Adipocyte (in vitro differentiated cells): Measurements from ENCODE around the gene DNAJC6.

Experiments used
- DNase-seq: peaks from one replicate; pipeline ENCODE4 v3.0.0-alpha.2; 2015; ENCODE audit warnings: low read depth
- H3K27me3 ChIP-seq: replicated peaks from 2 replicates; pipeline ENCODE4 v1.7.0; 2013; ENCODE audit warnings: mild to moderate bottlenecking, low read length, moderate library complexity; ENCODE audit not compliant: control insufficient read depth, insufficient read depth
- H3K36me3 ChIP-seq: 2 replicates; pipeline ENCODE4 v1.7.0; 2013; ENCODE audit warnings: low read length, mild to moderate bottlenecking, moderate library complexity; ENCODE audit not compliant: control insufficient read depth, insufficient read depth, severe bottlenecking
- H3K4me1 ChIP-seq: 2 replicates; pipeline ENCODE4 v1.7.0; 2013; ENCODE audit warnings: mild to moderate bottlenecking, low read length, moderate library complexity; ENCODE audit not compliant: control insufficient read depth, insufficient read depth
- H3K4me3 ChIP-seq: 2 replicates; pipeline ENCODE4 v1.7.0; 2013; ENCODE audit warnings: mild to moderate bottlenecking, low read length, moderate library complexity
- H3K9ac ChIP-seq: 2 replicates; pipeline ENCODE4 v1.7.0; 2013; ENCODE audit warnings: mild to moderate bottlenecking, low read length, moderate library complexity
- H3K9me3 ChIP-seq: 2 replicates; pipeline ENCODE4 v1.7.0; 2013; ENCODE audit warnings: mild to moderate bottlenecking, low read length, moderate library complexity; ENCODE audit not compliant: control insufficient read depth

The DNAJC6 gene

GRCh38 chr1:65409816-65410326 is 100.5 kb downstream of the DNAJC6 start:
- Histone ChIP-seq H3K9me3 (no peaks in the 10 kb centered on the region), H3K36me3 (peaks cover 3% of the 10 kb centered on the region), H3K9ac (no peak overlapping the region), H3K27me3 (no peaks in the 10 kb centered on the region), H3K4me1 (no peaks in the 10 kb centered on the region), H3K4me3 (no peak overlapping the region)
- no peak for DNase-seq

- Histone ChIP-seq H3K27me3 (no peaks in the 10 kb centered on the region), H3K4me1 (no peaks in the 10 kb centered on the region), H3K4me3 (no peak overlapping the region), H3K9ac (no peak overlapping the region), H3K9me3 (no peaks in the 10 kb centered on the region), H3K36me3 (peaks cover 3% of the 10 kb centered on the region)
- DNase-seq: no peak
Measured at GRCh38 chr1:65412256-65412983, 103.1 kb downstream of the DNAJC6 start.

GRCh38 chr1:65412984-65413375 is 103.6 kb downstream of the DNAJC6 start:
- H3K27me3 ChIP-seq: no peaks in the 10 kb centered on the region
- no peak overlapping the region for H3K4me3 ChIP-seq
- no peak overlapping the region for H3K9ac ChIP-seq
- no peak for DNase-seq
- no peaks in the 10 kb centered on the region for H3K4me1 ChIP-seq
- peaks cover 3% of the 10 kb centered on the region for H3K36me3 ChIP-seq
- no peaks in the 10 kb centered on the region for H3K9me3 ChIP-seq

GRCh38 chr1:65414538-65414937 is 105.2 kb downstream of the DNAJC6 start:
- no peak overlapping the region for H3K9ac ChIP-seq
- no peaks in the 10 kb centered on the region for H3K9me3 ChIP-seq
- H3K4me1 ChIP-seq: no peaks in the 10 kb centered on the region
- no peaks in the 10 kb centered on the region for H3K36me3 ChIP-seq
- no peak for DNase-seq
- no peaks in the 10 kb centered on the region for H3K27me3 ChIP-seq
- H3K4me3 ChIP-seq: no peak overlapping the region

GRCh38 chr1:65416767-65417166 is 107.4 kb downstream of the DNAJC6 start:
- DNase-seq: no peak
- H3K9ac ChIP-seq: no peak overlapping the region

GRCh38 chr1:65417729-65418128 is 108.4 kb downstream of the DNAJC6 start:
- H3K9me3 ChIP-seq: no peaks in the 10 kb centered on the region
- no peak overlapping the region for H3K9ac ChIP-seq
- peaks cover 11% of the 10 kb centered on the region for H3K4me1 ChIP-seq
- no peak overlapping the region for H3K4me3 ChIP-seq
- H3K27me3 ChIP-seq: no peaks in the 10 kb centered on the region
- H3K36me3 ChIP-seq: no peaks in the 10 kb centered on the region
- no peak for DNase-seq

More at GRCh38 chr1:65416767-65417166, 107.4 kb downstream of the DNAJC6 start:
- no peaks in the 10 kb centered on the region for H3K27me3 ChIP-seq
- H3K4me3 ChIP-seq: no peak overlapping the region
- no peaks in the 10 kb centered on the region for H3K36me3 ChIP-seq
- peaks cover 2% of the 10 kb centered on the region for H3K4me1 ChIP-seq
- H3K9me3 ChIP-seq: no peaks in the 10 kb centered on the region

GRCh38 chr1:65418522-65419185 is 109.3 kb downstream of the DNAJC6 start:
- Histone ChIP-seq H3K27me3 (no peaks in the 10 kb centered on the region), H3K4me1 (peaks cover 20% of the 10 kb centered on the region), H3K4me3 (no peak overlapping the region), H3K9me3 (no peaks in the 10 kb centered on the region), H3K36me3 (no peaks in the 10 kb centered on the region), H3K9ac (peak overlapping the region; percentile 85)
- DNase-seq: no peak

GRCh38 chr1:65419681-65420589 is 110.6 kb downstream of the DNAJC6 start:
- H3K9ac ChIP-seq: peak overlapping the region; percentile 85
- no peaks in the 10 kb centered on the region for H3K9me3 ChIP-seq
- H3K4me1 ChIP-seq: peaks cover 33% of the 10 kb centered on the region
- DNase-seq: peak; percentile 99
- H3K27me3 ChIP-seq: no peaks in the 10 kb centered on the region
- no peaks in the 10 kb centered on the region for H3K36me3 ChIP-seq
- peak overlapping the region; percentile 87 for H3K4me3 ChIP-seq

GRCh38 chr1:65420590-65421350 is 111.4 kb downstream of the DNAJC6 start, which contains the start of the genes LEPR and LEPROT:
LEPR (plus strand) TSS chr1:65420668; CDS start chr1:65565566, 144,898 bp downstream.
LEPROT (plus strand) TSS chr1:65420668; CDS start chr1:65420725, 57 bp downstream.
- DNase-seq: peak; percentile 70
- peak within 1 kb of the TSS; percentile 99 for H3K9ac ChIP-seq
- H3K9me3 ChIP-seq: no peaks in the 10 kb centered on the region
- H3K4me3 ChIP-seq: peak within 1 kb of the TSS; percentile 96
- peaks cover 8% of the 10 kb centered on the region for H3K36me3 ChIP-seq
- peaks cover 42% of the 10 kb centered on the region for H3K4me1 ChIP-seq
- no peaks in the 10 kb centered on the region for H3K27me3 ChIP-seq

- Histone ChIP-seq H3K4me1 (peaks cover 49% of the 10 kb centered on the region), H3K27me3 (no peaks in the 10 kb centered on the region), H3K4me3 (peak overlapping the region; percentile 96), H3K9ac (peak overlapping the region; percentile 99), H3K36me3 (peaks cover 15% of the 10 kb centered on the region), H3K9me3 (no peaks in the 10 kb centered on the region)
- peak; percentile 64 for DNase-seq
Measured at GRCh38 chr1:65421351-65422025, 112.1 kb downstream of the DNAJC6 start.
